ENCODE results near the gene NDUFS6. TPM values are rescaled to one million over a fixed set of nuclear protein-coding genes. Genes with fewer than 3 reads are reported as not detected.

Gene NDUFS6
- total and polyA plus RNA-seq, 2 of the 4 experiments (the other 2 are of a cell fraction): 10.4 to 69.0 TPM

DNA sequence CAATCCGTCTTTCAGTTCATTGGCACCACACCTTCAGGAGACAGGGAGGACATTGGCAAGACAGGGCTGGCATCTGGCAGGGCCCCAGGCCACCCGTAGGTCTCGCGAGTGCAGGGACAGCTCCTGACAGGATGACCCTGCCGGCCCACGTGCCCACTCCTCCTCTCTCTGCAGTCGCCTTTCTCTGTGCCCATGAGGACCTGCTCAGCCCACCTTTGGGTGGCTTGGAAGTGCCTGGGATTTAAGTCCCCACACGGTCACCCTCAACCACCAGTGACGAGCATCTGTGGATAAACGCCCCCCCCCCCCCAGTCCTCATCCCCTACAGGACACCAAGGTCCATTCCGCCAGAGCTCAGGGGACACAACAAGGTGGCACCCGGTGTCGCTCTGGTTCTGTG lies 5.7 kb upstream of the NDUFS6 start:
- intact Hi-C loops (cut with micrococcal nuclease): no loop called here
- Histone ChIP-seq H4K20me1 (ENCODE audit: insufficient read depth, low read length) (0 out of 2 replicates have a peak, but pooled peaks cover 5% of the 10 kb centered on the region), H3K9me1 (ENCODE audit: insufficient read depth, low read length) (peaks cover 15% of the 10 kb centered on the region), H3K27ac (ENCODE audit: insufficient read depth, low read length) (no peak overlapping the region), H3K23ac (ENCODE audit: low read depth, low read length) (no peak overlapping the region), H4K91ac (ENCODE audit: insufficient read depth, low read depth, low read length) (peak overlapping the region; percentile 94), H3K56ac (ENCODE audit: extremely low read depth, insufficient read depth, low read length) (no peak overlapping the region), H3K79me1 (ENCODE audit: low read depth in 1 of 2, low read length in 2 of 2) (peaks cover 20 to 71% of the 10 kb centered on the region in 2 experiments; a peak in 3 of 4 replicates), H3K14ac (replicated peaks; ENCODE audit: low read depth, low read length) (no peak overlapping the region), H2AK5ac (ENCODE audit: low read depth, low read length) (peak overlapping the region; percentile 88; the same call in 1 of the 2 replicates), H3K4me1 (ENCODE audit: control insufficient read depth, insufficient read depth, low read length) (peaks cover 30% of the 10 kb centered on the region), H3K9me3 (ENCODE audit: control insufficient read depth, insufficient read depth, low read length) (no peaks in the 10 kb centered on the region), H2BK120ac (ENCODE audit: low read depth, low read length) (peak overlapping the region; percentile 95; the same call in 1 of the 2 replicates), H2BK20ac (ENCODE audit: low read depth, low read length) (peak overlapping the region; percentile 90), H4K5ac (ENCODE audit: low read depth, low read length) (peak overlapping the region; percentile 74; the same call in 1 of the 2 replicates), H3K27me3 (ENCODE audit: control insufficient read depth, insufficient read depth, low read length) (no peaks in the 10 kb centered on the region), H3K18ac (ENCODE audit: low read depth, low read length) (no peak overlapping the region), H2BK15ac (ENCODE audit: low read depth, low read length) (0 out of 3 replicates have a peak overlapping the region, but pooled peaks have one; percentile 79), H3K4me3 (ENCODE audit: insufficient read depth, low read depth, low read length) (no peak overlapping the region), H3K4ac (ENCODE audit: low read depth, low read length) (peak overlapping the region; percentile 98), H4K8ac (ENCODE audit: low read depth in 2 of 2, low read length in 2 of 2) (peak overlapping the region; percentile 65 to 68; a peak in 3 of 4 replicates), H2AK9ac (replicated peaks; ENCODE audit: low read depth, low read length, poor library complexity) (peak overlapping the region; percentile 57), H3K4me2 (ENCODE audit: low read depth, low read length) (no peak overlapping the region), H2BK5ac (ENCODE audit: low read depth, low read length, poor library complexity, severe bottlenecking) (peak overlapping the region; percentile 98), H3K9ac (ENCODE audit: low read depth, low read length) (no peak overlapping the region), H3K36me3 (ENCODE audit: control insufficient read depth, insufficient read depth, low read length) (peaks cover 26% of the 10 kb centered on the region), H2AFZ (replicated peaks; ENCODE audit: low read length, poor library complexity) (no peak overlapping the region)
- ChIA-PET POLR2A (ENCODE audit: unreplicated experiment) (no interaction called here), CTCF (no interaction called here)
- TF ChIP-seq RFX5 (IDR thresholded peaks at IDR 0.05; ENCODE audit: low read depth, low read length) (no peak), SMC3 (IDR thresholded peaks at IDR 0.05; ENCODE audit: low read depth, low read length) (no peak), MXI1 (IDR thresholded peaks at IDR 0.05; ENCODE audit: borderline replicate concordance, low read depth, low read length) (no peak), NFE2L2 (IDR thresholded peaks at IDR 0.05; ENCODE audit: low read depth, low read length) (no peak), RAD21 (IDR thresholded peaks at IDR 0.05; ENCODE audit: low read length) (no peak), RCOR1 (IDR thresholded peaks at IDR 0.05; ENCODE audit: insufficient replicate concordance, low read length) (no peak), MAFK (IDR thresholded peaks at IDR 0.05; ENCODE audit: low read depth, low read length) (no peak), FOS (IDR thresholded peaks at IDR 0.05; ENCODE audit: low read depth, low read length) (no peak), CHD1 (IDR thresholded peaks at IDR 0.05; ENCODE audit: low read depth, low read length) (no peak), POLR2A (IDR thresholded peaks at IDR 0.05; ENCODE audit: low read depth, low read length) (no peak), MAZ (IDR thresholded peaks at IDR 0.05; ENCODE audit: borderline replicate concordance, low read depth, low read length) (no peak), BHLHE40 (IDR thresholded peaks at IDR 0.05; ENCODE audit: low read depth, low read length) (no peak), USF2 (IDR thresholded peaks at IDR 0.05; ENCODE audit: low read depth, low read length) (no peak), CEBPB (IDR thresholded peaks at IDR 0.05; ENCODE audit: low read depth, low read length) (no peak)
- TF ChIP-seq, protein P1, sequence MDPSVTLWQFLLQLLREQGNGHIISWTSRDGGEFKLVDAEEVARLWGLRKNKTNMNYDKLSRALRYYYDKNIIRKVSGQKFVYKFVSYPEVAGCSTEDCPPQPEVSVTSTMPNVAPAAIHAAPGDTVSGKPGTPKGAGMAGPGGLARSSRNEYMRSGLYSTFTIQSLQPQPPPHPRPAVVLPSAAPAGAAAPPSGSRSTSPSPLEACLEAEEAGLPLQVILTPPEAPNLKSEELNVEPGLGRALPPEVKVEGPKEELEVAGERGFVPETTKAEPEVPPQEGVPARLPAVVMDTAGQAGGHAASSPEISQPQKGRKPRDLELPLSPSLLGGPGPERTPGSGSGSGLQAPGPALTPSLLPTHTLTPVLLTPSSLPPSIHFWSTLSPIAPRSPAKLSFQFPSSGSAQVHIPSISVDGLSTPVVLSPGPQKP (IDR thresholded peaks at IDR 0.05; ENCODE audit: borderline replicate concordance, low read depth, low read length): no peak
- TF ChIP-seq, protein P2, sequence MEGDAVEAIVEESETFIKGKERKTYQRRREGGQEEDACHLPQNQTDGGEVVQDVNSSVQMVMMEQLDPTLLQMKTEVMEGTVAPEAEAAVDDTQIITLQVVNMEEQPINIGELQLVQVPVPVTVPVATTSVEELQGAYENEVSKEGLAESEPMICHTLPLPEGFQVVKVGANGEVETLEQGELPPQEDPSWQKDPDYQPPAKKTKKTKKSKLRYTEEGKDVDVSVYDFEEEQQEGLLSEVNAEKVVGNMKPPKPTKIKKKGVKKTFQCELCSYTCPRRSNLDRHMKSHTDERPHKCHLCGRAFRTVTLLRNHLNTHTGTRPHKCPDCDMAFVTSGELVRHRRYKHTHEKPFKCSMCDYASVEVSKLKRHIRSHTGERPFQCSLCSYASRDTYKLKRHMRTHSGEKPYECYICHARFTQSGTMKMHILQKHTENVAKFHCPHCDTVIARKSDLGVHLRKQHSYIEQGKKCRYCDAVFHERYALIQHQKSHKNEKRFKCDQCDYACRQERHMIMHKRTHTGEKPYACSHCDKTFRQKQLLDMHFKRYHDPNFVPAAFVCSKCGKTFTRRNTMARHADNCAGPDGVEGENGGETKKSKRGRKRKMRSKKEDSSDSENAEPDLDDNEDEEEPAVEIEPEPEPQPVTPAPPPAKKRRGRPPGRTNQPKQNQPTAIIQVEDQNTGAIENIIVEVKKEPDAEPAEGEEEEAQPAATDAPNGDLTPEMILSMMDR (conservative IDR thresholded peaks at IDR 0.05; ENCODE audit: low read depth, low read length): no peak
- DNase-seq (no peak), ATAC-seq (ENCODE audit: low read depth) (no peak)
- WGBS, 2 experiments (ENCODE audit: extremely low coverage in 2 of 2, insufficient read length in 1 of 2): 71% methylated on average over 4 of the region's 13 CpGs; no CpG with 5 or more reads in 1 of the 2 experiments
- no TSS peak for BruUV-seq (replicated peaks)
- dilution Hi-C loops (cut with HindIII; ENCODE audit: low sequenced_read_pairs, unreplicated experiment): no loop called here
- in situ Hi-C loops (cut with MboI; ENCODE audit: low sequenced_read_pairs): loop anchor here (25.0 kb wide), 1 partner anchor 833 kb away; no protein-coding TSS in a partner anchor

Data from IMR-90 (cell line).